HG03097 (cell line): ENCODE data around the gene TMUB1.

Experiments
- ATAC-seq: cut with Tn5 transposase; IDR thresholded peaks from one replicate; pipeline ENCODE4 v1.9.1; 2021; ENCODE audit not compliant: unreplicated experiment, low FRiP score

TMUB1 gene

DNA sequence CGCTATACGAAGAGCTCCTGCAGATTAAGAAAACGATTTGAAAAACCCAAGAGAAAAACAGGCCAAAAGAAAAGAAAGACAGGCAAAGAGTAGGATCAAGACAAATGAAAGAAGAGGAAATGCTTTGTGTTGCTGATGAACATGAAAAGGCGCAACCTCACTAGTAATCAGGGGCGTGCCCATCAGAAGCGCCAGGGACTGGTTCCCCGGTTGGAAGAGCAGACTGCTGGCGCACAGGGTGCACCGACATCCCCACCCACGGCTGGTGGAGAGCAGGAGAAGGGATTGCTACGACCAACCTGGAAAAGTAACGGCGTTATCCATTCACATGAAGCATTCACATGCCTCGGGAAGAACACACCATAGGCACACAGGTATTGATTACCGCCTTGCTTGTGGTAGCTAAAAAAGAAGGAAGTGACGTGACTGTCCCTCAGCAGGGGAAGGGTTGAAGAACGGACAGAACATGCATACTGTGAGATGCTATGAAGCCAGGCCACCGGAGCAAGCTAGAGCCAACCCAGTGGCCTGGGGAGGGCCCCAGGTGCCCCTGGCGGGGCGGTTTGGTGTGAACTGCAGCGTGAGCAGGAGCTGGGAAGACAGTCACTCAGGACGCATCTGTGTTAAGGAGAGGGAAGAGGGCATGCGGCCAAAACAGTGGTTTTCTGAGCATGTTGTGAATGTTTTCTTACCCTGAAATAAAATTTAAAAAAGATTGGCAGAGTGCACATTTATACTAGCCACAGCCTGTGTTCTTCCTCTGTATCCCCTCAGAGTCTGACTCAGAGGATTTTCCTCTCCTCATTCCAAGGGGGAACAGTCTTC, 21.3 kb upstream of the TMUB1 start:
- no peak for ATAC-seq

DNA sequence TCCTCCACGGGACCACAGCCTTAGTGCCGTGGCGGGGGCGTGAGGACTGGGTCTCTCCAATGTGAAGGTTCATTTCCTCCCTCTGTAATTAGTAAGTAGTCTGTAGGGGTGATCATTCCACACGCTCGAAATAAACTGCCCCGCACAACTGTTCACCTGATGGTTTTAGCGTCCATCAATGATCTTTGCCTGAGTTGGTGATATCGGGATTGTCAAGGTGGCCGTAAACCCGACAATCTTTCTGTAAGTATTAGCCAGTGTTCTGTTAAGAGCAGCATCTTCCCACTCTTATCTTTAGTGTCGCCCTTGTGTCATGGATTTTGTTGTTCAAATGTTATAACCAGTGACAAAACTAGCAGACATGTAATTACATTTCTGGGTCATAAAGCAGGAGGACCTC, 20.7 kb upstream of the TMUB1 start:
- ATAC-seq: no peak

DNA sequence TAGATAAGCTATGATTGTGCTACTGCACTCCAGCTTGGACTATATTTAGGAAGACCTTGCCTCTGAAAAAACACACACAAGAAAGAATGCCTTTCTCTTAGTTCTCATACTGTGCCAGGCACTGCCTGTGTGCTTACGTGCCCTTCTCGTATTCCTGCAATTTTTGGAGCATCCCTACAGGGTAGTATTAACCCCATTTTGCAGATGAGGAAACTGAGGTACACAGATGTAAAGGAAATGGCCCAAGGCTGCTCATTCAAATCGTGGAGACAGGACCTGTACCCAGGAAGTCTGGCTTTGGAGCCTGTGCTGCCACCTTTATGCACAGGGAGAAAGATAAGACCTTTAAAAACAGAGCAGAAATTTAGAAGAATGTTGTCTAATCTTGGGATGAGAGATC, 19.7 kb upstream of the TMUB1 start:
- no peak for ATAC-seq

DNA sequence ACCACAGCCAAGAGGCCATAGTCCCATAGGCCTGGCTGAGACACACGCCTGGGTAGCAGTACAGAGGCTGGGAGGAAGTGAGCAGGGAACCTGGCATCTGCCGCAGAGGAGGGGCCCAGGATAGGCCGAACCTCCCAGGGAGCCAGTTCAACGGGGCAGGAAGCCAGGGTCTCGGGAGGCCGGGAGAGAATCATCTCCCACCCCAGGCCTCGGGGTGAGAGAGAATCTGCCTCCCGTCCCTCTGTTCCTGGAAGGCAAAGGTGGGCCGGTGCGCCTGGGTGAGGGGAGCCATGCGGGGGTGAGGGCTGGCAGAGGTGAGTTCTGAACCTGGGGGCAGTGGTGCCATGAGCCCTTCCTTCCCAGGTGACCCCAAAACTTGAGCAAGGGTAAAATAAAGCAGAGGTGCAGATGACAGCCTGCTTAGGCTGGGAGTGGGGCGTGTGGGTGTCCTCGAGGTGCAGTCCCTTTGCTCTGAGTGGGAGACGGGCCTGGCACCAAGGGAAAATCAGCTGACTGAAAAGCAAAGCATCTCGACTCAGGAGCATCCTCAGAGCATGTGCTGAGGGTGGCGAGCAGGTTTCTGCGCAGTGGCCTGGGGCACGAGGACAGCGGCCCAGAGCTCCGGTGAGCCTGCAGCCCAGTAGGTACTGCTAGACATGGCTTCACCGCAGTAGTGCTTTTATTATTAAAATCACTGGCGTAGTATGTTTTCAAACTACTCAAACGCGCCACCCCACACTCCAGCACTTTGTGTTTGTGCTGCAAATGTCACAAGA, 18.5 kb upstream of the TMUB1 start:
- ATAC-seq: no peak

DNA sequence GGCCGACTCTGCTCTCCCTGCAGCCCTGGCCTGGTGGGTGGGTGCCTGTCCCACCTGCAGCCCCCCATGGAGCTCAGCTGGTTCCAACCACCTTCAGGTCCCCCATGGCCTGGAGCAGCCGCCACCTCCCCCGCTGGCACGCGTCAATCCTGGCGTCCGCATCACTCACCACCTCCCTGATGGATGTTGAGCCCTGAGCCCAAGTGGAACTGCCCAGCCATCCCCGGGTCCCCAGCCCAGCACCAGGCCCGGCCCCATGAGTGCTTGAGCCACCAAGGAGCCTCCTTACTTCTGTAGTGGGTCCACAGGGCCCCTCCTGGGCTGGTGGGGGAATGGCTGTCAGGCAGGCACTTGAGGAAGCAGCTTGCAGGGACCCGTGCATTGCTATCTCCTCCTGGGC, 17.6 kb upstream of the TMUB1 start:
- ATAC-seq: no peak

DNA sequence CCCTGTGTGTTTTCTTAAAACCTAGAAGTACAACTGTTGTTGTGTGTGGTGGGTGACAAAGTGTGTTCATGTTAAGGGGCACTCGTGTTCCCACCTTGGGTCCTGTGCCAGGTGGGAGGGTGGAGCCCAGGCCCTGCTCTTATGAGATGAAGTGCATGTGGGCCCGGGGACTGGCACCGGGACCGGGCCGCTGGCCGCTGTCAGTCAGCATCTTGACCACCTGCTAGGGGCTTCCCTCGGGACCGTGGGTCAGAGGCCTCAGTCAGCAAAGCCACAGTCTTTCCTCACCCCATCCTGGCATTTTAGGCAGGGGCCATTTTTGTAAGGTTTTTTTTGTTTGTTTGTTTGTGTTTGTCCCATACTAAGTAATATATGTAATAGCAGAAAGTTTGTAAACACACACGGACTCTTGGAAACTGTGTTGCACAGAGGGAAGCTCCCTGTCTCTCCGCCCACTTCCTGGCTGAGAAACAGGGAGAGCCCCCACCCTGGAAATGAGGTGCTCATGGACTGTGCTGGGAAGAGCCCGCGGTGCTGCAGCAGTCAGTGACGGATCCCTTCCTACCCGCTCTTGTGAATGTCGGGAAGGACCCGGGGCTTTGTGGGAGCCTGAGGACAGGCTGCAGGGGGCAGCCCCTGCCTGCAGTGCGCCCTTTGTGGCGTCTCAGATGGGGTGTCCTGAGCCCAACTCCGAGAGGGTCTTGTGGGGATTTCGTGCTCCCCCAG, 16.4 kb upstream of the TMUB1 start:
- no peak for ATAC-seq

DNA sequence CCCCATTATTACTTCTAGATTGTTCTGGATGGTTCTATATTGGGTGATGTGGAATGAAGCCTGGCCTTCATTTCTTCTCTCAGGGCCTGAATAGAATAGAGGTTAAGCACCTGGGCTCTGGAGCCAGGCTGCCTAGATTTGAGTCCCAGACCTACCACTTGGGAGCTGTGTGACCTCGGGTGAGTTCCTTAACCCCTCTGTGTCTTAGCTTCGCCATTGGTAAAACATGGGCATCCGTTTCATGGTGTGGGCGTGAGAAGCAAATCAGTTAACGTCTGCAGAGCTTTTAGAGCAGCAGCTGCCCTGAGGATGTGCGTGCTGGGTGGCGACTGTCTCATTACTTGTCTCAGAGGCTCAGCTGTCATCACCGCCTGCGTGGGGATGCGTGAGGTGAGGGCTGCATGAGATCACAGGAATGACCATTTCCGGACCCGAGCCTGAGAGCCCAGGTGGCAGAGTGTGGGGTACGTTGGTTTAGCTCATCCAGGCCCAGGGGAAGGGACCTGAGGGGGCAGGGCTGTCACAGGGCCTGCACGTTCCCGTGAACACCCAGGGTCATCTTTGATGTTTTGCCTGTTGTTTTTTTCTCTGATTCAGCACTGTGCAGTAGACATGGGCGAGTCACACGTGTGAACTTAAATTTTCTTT, 12.7 kb upstream of the TMUB1 start:
- ATAC-seq: no peak

DNA sequence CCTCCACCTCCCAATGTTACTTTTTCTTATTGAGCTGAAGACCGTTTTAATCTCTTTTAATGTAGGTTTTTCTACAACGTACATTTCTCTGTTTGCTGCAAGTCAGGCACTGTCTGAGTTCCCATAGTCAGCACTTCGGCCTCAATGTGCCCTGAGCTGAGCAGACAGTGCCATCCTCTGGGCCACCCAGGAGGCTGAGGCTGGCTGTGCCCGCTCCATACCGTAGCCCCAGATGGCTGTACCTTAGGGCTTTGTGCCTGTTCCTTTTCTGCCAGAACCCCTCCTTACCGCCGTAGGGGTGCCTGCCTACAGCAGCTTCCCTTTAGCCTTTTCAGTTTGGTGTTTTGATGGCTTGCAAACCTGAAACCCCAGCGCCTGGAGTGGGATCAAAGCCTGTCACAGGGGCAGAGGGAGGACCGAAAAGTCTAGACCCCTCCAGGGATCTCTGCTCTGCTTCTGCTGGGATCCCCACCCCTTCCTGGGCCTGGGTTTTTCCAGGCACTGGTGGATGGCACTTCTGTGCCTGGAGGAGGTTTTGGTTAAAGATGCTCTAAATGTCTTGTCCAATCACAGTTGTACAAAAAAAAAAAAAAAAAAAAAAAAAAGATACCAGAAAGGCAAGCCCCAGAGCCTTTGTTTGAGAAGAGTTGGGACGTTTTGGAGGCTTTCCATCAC, 12.0 kb upstream of the TMUB1 start:
- no peak for ATAC-seq

DNA sequence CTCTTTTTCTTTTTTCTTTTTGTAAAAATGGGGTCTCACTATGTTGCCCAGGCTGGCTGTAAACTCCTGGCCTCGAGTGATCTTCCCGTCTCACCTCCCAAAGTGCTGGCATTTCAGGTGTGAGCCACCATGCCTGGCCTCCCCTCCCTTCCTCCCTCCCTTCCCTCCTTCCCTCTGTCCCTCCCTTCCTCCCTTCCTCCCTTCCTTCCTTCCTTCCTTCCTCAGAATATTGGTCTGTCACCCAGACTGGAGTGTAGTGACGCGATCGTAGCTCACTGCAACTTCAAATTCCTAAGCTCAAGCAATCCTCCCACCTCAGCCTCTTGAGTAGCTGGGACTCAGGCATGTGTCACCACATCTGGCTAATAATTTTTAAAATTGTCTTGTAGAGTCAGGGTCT, 11.4 kb upstream of the TMUB1 start:
- ATAC-seq: no peak

DNA sequence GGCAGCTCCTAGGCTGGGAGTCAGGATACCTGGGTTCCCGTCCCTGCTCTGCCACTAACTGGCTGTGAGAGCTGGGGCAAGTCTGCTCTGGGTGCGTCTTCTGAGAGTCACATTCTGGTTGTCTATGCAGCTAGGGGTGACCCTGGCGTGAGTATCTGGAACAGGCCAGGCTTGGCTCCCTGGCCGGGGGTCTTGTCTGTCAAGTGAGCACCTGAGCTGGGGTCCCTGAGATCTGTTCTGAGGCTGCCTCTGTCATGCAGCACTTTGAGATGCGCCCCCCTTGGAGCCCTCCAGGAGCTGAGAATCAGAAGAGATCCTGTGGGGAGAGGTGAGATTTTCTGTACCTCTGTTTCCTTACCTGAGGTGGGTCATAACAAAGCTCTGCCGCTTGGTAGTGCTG, 10.5 kb upstream of the TMUB1 start:
- no peak for ATAC-seq

DNA sequence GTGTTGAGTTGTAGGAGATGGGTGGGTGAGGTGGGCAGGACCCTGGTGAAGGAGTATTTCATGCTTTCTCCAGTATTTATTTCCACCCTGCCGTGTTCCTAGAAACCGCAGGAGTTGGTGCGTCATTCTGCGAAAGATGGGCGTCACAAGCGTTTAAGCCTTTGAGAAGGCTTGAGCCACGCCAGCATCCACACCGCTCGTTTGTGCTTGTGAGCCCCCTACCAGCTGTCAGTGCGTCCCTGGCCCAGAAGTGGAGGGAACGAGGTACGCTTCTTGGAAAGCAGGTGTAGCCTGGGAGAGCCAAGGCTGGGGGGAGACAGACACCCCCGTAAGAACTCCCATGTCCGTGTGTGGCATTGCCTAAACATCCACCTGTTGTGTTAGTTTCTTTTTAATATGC, 8.7 kb upstream of the TMUB1 start:
- ATAC-seq: no peak

DNA sequence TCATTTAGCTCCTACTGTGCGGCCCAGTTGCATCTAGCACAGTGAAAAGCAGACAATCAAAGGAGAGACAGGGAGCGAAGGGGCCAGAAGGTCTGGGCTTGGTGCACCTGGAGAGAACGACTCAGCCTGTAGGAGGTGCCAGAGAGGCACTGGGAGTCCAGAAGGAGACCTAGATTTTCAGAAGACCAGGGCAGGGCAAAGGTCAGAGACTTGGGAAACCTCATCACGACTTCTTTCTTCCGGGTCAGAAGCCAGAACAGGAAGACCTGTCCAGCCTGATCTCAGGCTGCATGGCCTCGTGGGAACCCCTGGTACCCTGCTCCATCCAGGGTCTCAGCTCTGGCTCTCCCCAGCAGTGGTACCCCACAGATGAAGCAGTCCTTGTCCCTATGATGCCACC, 8.1 kb upstream of the TMUB1 start:
- ATAC-seq: no peak

DNA sequence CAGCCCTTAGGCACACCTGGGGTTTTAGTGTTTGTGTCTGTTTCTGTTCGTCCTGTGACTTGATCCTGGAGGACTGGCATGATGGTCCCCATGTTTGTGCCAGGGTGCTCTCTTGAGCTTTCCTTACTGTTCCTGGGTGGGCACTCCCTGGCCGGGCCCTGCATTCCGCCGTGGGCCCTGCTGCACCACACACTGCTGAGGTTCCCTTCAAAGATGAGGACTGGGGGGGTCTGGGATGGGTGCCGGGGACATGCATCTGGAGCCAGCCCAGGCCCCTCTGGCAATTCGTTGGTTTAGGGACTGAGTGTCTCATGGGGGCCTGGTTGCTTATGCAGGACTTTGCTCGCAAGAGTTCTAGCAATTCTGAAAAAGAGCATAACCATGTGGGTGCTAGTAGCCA, 7.7 kb upstream of the TMUB1 start:
- no peak for ATAC-seq

DNA sequence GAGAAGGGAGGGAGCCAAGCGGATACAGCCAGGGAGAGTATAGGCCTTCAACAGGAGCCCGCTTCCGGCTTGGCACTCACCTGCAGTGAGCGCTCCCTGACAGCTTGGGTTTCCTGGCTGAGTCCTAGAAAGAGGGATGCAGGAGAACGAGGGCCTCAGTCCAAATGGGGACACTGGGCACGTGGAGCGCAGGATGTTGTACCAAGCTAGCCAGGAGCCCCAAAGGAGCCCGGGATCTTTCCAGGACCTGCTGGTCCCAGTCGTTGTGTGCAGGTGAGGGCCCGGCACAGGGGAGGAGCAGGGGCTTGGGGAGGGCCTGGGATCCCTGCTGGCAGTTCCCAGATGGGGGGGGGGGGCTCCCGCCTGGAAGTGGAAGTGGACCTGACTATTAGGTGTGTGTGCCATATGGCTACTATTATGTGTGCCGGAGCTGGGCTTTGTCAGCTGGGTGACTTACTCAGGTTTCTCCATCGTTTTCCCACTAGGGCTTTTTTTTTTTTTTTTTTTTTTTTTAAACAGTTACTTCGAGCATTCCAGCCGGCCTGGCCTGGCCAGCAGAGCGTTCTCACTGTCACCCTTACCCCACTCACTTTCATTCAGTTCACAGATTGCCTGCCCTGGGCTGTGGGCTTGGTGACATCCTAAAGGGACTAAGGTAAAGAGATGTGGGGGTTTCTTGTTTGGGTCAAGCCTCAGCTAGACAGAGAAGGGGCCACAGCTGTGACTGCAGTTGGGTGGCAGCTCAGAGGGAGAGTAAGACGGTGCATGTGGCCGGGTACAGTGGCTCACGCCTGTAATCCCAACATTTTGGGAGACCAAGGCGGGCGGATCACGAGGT, 6.8 kb upstream of the TMUB1 start:
- ATAC-seq: no peak

DNA sequence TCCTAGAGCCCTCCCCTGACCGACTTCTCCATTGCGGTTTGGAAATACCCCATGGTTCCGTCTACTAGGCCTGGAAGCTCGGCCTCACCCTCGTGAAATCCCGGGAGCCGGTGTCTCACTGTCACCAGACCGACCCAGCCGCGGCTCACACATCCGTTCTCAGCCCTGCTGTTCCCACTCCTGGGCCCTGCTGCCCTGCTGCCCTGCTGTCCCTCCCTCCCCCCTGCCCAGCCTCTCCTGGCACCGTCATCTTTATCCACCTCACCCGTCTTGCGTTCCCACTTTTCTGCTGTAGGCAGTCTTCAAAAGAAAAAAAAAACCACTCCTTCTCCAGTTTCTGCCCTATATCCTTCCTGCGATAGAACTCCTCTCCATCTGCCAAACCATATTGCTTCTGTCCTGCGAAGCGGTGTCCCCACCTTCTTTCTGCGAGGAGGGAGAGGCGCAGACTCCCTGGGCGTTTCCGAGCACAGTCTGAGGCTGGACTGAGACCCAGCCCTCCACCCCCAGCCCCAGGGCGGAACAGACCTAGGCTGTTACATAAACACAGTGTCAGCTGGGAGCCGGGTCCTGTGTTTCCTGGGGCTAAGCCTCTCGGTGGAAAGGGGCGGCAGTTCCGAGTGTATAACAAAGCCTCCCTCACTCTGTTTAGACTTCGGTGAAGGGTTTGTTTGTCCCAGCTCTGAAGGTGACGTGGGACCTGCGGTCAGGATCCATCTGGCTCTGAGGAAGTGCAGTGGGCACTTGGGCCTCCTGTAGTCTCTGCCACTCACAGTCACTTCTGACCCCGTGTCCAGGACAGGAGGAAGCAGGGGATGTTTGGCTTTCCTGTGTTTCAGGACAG, 5.8 kb upstream of the TMUB1 start:
- no peak for ATAC-seq

DNA sequence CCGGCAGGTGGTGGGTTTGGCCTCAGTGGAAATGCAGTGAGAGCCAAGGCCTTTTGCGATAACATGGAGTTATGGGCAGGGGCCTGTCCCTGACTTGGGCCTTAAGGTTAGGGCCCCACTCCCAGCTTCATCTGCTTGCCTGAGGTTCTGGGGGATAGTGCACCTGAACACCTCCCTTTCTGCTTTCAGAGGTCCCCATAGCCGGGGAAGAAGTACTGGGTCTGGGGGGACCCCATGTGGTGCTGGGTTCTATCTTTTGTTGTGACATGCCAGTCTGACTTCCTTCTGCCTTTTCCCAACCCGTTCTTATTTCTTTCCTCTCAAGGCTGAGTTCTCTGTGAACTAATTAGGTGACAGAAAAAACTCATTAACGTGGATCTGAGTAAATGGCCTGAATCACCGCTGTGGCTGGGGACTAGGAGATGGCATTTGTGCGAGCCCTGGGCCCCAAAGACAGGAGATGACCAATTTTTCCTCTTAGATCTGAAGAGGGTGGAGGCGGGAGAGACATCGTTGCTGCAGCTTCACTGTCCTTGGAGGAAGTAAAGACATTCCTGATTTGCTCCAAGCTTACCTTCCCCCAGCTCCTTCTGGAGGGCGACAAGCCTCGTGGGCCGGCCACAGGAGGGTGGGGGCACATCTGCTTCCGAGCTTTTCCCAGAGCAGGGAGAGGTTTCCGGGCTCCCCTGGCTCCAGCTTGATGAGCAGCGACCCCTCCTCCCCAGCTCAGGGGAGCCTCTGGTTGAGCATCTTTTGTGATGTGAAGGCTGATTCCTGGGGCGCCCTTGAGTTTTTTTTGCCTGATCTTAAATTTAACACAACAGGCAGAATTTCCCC, 4.9 kb upstream of the TMUB1 start:
- no peak for ATAC-seq

DNA sequence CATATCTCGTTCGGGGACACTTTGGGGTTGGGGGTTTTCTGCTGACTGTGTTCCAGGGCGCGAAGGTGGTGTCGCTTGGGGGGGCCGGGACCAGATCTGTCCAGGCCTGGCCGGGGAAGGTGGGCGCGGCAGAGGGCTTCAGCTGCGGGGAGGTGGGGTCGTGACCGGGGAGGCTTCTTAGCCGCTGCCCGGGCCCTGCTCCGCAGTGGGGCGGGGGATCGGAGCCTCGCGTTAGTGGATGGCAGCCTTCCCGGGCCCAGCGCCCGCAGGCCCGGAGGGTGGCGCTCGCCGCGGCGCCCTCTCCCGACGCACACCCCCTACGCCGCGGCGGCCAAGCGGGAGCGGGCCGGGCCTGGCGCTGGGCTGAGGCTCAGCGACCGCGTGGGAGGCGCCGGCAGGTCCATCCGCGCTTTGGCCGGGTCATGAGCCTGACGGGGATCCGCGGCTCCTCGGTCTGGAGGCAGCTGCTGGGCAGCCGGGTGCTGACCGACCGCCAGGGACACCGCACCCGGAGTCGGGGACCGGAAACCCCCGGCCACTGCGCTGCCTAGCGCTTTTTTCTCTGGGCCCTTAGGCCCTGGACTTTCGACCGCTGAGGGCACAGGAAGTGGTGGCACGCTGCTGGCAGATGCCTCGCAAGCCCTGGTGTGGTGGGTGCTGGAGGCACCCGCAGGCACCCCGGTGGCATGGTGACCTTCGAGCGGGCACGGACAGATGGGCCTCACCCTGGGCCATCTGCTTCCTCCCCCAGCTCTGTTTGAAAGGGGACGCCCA, 4.1 kb upstream of the TMUB1 start:
- no peak for ATAC-seq
